Caco-2 (cell line): Measurements from ENCODE around the gene RAD51AP2. TPM values are rescaled to one million over a fixed set of nuclear protein-coding genes. Genes with fewer than 3 reads are reported as not detected.

ENCODE experiments used
- BruUV-seq: library from RNA; stranded (reverse); fragments of 400-500 nt; replicated peaks from 2 replicates; lab custom pipeline; 2021; lab: Mats Ljungman, UMichigan
- CTCF ChIA-PET: fragments of 300-600 bp; sonication (Branson Sonifier 250); formaldehyde crosslinking; loops from one replicate; lab custom pipeline; 2022; ENCODE audit warnings: antibody characterized with exemption; lab: Charles Lee
- POLR2A ChIA-PET: fragments of 300-600 bp; sonication (Branson Sonifier 250); formaldehyde crosslinking; loops from one replicate; lab custom pipeline; 2022; ENCODE audit warnings: antibody characterized with exemption; lab: Charles Lee
- DNase-seq, 2 experiments: peaks; one replicate each; pipeline versions ENCODE4 v3.0.0 to v3.0.0-alpha.2; 2020 to 2022
- H3K27me3 ChIP-seq: replicated peaks from 2 replicates; pipeline ENCODE4 v1.6.0; 2011; ENCODE audit warnings: low read length; ENCODE audit not compliant: control insufficient read depth, insufficient read depth
- H3K36me3 ChIP-seq: 2 replicates; pipeline ENCODE4 v1.5.1; 2011; ENCODE audit warnings: low read length; ENCODE audit not compliant: control insufficient read depth, insufficient read depth
- H3K4me1 ChIP-seq: fragments of 250-450 bp; sonication (Bioruptor Pico); 2 replicates; pipeline ENCODE4 v1.5.1; 2020; ENCODE audit warnings: mild to moderate bottlenecking
- H3K4me3 ChIP-seq: 2 replicates; pipeline ENCODE4 v1.5.1; 2011; ENCODE audit warnings: low read depth, mild to moderate bottlenecking, control low read depth, low read length
- H3K9me3 ChIP-seq: fragments of 250-450 bp; sonication (Bioruptor Pico); 2 replicates; pipeline ENCODE4 v1.5.1; 2020; ENCODE audit warnings: mild to moderate bottlenecking, moderate library complexity
- H3K27ac Mint-ChIP-seq: one replicate; pipeline ENCODE4 v1.8.0; 2022; ENCODE audit warnings: mixed read lengths; ENCODE audit not compliant: unreplicated experiment
- H3K27me3 Mint-ChIP-seq: one replicate; pipeline ENCODE4 v1.8.0; 2022; ENCODE audit warnings: mixed read lengths; ENCODE audit not compliant: insufficient read depth, unreplicated experiment
- H3K36me3 Mint-ChIP-seq: one replicate; pipeline ENCODE4 v1.8.0; 2022; ENCODE audit warnings: mild to moderate bottlenecking, mixed read lengths; ENCODE audit not compliant: insufficient read depth, unreplicated experiment
- H3K4me1 Mint-ChIP-seq: one replicate; pipeline ENCODE4 v1.8.0; 2022; ENCODE audit warnings: low read depth, mixed read lengths; ENCODE audit not compliant: unreplicated experiment
- H3K4me3 Mint-ChIP-seq: one replicate; pipeline ENCODE4 v1.8.0; 2022; ENCODE audit warnings: mild to moderate bottlenecking, moderate library complexity, mixed read lengths; ENCODE audit not compliant: unreplicated experiment
- H3K9me3 Mint-ChIP-seq: one replicate; pipeline ENCODE4 v1.8.0; 2022; ENCODE audit warnings: mixed read lengths; ENCODE audit not compliant: unreplicated experiment
- CTCF ChIP-seq, 2 experiments: fragments of 200-600 bp in 1 of 2; IDR thresholded peaks; 1 replicate in 1 of 2; 2 replicates in 1 of 2; pipeline versions ENCODE4 v1.5.1 to v1.8.0; 2011 to 2022; ENCODE audit warnings: antibody characterized with exemption in 1 of 2, control low read depth in 1 of 2, inconsistent platforms in 1 of 2, low read depth in 1 of 2, low read length in 1 of 2, mild to moderate bottlenecking in 1 of 2, moderate library complexity in 1 of 2; ENCODE audit not compliant: insufficient read depth in 1 of 2, severe bottlenecking in 1 of 2, unreplicated experiment in 1 of 2
- intact Hi-C: fragments of 100-400 bp; cut with micrococcal nuclease; formaldehyde crosslinking; loops from one replicate; pipeline ENCODE4 v1.10.0; 2022; ENCODE audit not compliant: unreplicated experiment
- total RNA-seq: library from RNA; stranded (reverse); gene quantifications from 2 replicates; pipeline ENCODE4 v1.2.3, GENCODE V29; 2022

RAD51AP2 gene
- total RNA-seq, 1 experiment from 2014 or later = not detected

- H3K9me3 ChIP-seq = no peaks in the 10 kb centered on the region
- TF ChIP-seq CTCF (IDR thresholded peaks at IDR 0.05; ENCODE audit: insufficient read depth in 1 of 2, low read depth in 1 of 2, low read length in 1 of 2, severe bottlenecking in 1 of 2, unreplicated experiment in 1 of 2) = no peak
- peaks cover 30% of the 10 kb centered on the region for H3K4me1 ChIP-seq
- Mint-ChIP-seq H3K9me3 (no peaks in the 10 kb centered on the region), H3K27ac (no peak overlapping the region), H3K36me3 (peaks cover 6% of the 10 kb centered on the region), H3K4me1 (peaks cover 23% of the 10 kb centered on the region), H3K27me3 (peaks cover 14% of the 10 kb centered on the region), H3K4me3 (peak overlapping the region; percentile 6)
- no peak for DNase-seq
- CTCF ChIA-PET = no interaction called here
- intact Hi-C loops = no loop called here
- H3K4me3 ChIP-seq = no peak overlapping the region
- no peaks in the 10 kb centered on the region for H3K36me3 ChIP-seq
- POLR2A ChIA-PET = no interaction called here
- no TSS peak for BruUV-seq
- H3K27me3 ChIP-seq = no peaks in the 10 kb centered on the region; the same call in 1 of the 2 replicates
Measured at GRCh38 chr2:17543131-17543660, 25.0 kb upstream of the RAD51AP2 start.

GRCh38 chr2:17542471-17542870 lies 24.2 kb upstream of the RAD51AP2 start:
- Histone ChIP-seq H3K4me1 (peaks cover 31% of the 10 kb centered on the region), H3K36me3 (no peaks in the 10 kb centered on the region), H3K27me3 (no peaks in the 10 kb centered on the region; the same call in 1 of the 2 replicates), H3K4me3 (no peak overlapping the region), H3K9me3 (no peaks in the 10 kb centered on the region)
- Mint-ChIP-seq H3K27me3 (peaks cover 17% of the 10 kb centered on the region), H3K9me3 (no peaks in the 10 kb centered on the region), H3K4me3 (no peak overlapping the region), H3K4me1 (peaks cover 17% of the 10 kb centered on the region), H3K36me3 (peaks cover 6% of the 10 kb centered on the region), H3K27ac (no peak overlapping the region)
- no TSS peak for BruUV-seq
- intact Hi-C loops = no loop called here
- POLR2A ChIA-PET = no interaction called here
- no peak for DNase-seq
- TF ChIP-seq CTCF (IDR thresholded peaks at IDR 0.05; ENCODE audit: insufficient read depth in 1 of 2, low read depth in 1 of 2, low read length in 1 of 2, severe bottlenecking in 1 of 2, unreplicated experiment in 1 of 2) = no peak
- CTCF ChIA-PET = no interaction called here

- BruUV-seq = no TSS peak
- TF ChIP-seq CTCF (IDR thresholded peaks at IDR 0.05; ENCODE audit: insufficient read depth in 1 of 2, low read depth in 1 of 2, low read length in 1 of 2, severe bottlenecking in 1 of 2, unreplicated experiment in 1 of 2) = no peak
- Histone ChIP-seq H3K4me1 (peaks cover 31% of the 10 kb centered on the region), H3K4me3 (peak overlapping the region; percentile 58), H3K27me3 (no peaks in the 10 kb centered on the region; the same call in 1 of the 2 replicates), H3K36me3 (no peaks in the 10 kb centered on the region), H3K9me3 (no peaks in the 10 kb centered on the region)
- no peak for DNase-seq
- Mint-ChIP-seq H3K9me3 (no peaks in the 10 kb centered on the region), H3K4me3 (peak overlapping the region; percentile 71), H3K36me3 (peaks cover 6% of the 10 kb centered on the region), H3K27me3 (peaks cover 18% of the 10 kb centered on the region), H3K27ac (no peak overlapping the region), H3K4me1 (peaks cover 17% of the 10 kb centered on the region)
- intact Hi-C loops = no loop called here
- ChIA-PET POLR2A (no interaction called here), CTCF (interaction anchor here (1.3 kb wide), 1 partner anchor 129 kb away, joined by 3 read pairs; no protein-coding TSS in a partner anchor)
Measured at GRCh38 chr2:17541531-17541950, 23.3 kb upstream of the RAD51AP2 start.
